HEK293 (cell line): ENCODE data around the gene VSTM2B.

Source experiments
- CTCF ChIA-PET: fragments of 350-600 bp; formaldehyde crosslinking; extraction: SDS; loops from one replicate; lab custom pipeline; 2021; ENCODE audit warnings: antibody characterized with exemption; lab: Yijun Ruan, JAX
- POLR2A ChIA-PET: fragments of 300-600 bp; formaldehyde crosslinking; extraction: SDS; loops from one replicate; lab custom pipeline; 2020; ENCODE audit warnings: antibody characterized with exemption, inconsistent platforms; lab: Yijun Ruan, JAX
- H3K27ac ChIP-seq: fragments of 200-500 bp; sonication (Bioruptor generic); 2 replicates; pipeline ENCODE4 v1.5.1; 2014; ENCODE audit warnings: low read depth, low read length, control low read depth, inconsistent platforms; ENCODE audit errors: extremely low read depth
- H3K36me3 ChIP-seq, 2 experiments: fragments of 200-500 bp in 1 of 2; sonication (Bioruptor generic) in 1 of 2; 1 replicate in 1 of 2; 2 replicates in 1 of 2; pipeline ENCODE4 v1.5.1; 2014 to 2017; ENCODE audit warnings: inconsistent platforms in 2 of 2, low read length in 2 of 2; ENCODE audit not compliant: control insufficient read depth in 2 of 2, insufficient read depth in 1 of 2
- H3K4me1 ChIP-seq: fragments of 200-500 bp; sonication (Bioruptor generic); 2 replicates; pipeline ENCODE4 v1.5.1; 2014; ENCODE audit warnings: mild to moderate bottlenecking, low read length, inconsistent platforms; ENCODE audit not compliant: control insufficient read depth, insufficient read depth
- H3K4me3 ChIP-seq: 2 replicates; pipeline ENCODE4 v1.5.1; 2011; ENCODE audit warnings: low read depth, mild to moderate bottlenecking, control low read depth, low read length, moderate library complexity
- H3K9me3 ChIP-seq: fragments of 200-500 bp; sonication (Bioruptor generic); 2 replicates; pipeline ENCODE4 v1.5.1; 2014; ENCODE audit warnings: low read depth, low read length, inconsistent platforms; ENCODE audit not compliant: control insufficient read depth, insufficient read depth
- EGR2 ChIP-seq: fragments of 450-650 bp; formaldehyde crosslinking; IDR thresholded peaks from 2 replicates; pipeline ENCODE4 v1.5.1; 2016; ENCODE audit warnings: low read depth, missing biosample characterization, missing genetic modification characterization
- GLI2 ChIP-seq: fragments of 450-650 bp; formaldehyde crosslinking; IDR thresholded peaks from 2 replicates; pipeline ENCODE4; 2017; ENCODE audit warnings: missing biosample characterization, missing genetic modification characterization, low read depth, borderline replicate concordance
- GLIS1 ChIP-seq: fragments of 450-650 bp; formaldehyde crosslinking; IDR thresholded peaks from 2 replicates; pipeline ENCODE4 v1.5.1; 2016; ENCODE audit warnings: missing biosample characterization, missing genetic modification characterization
- GLIS2 ChIP-seq: fragments of 450-650 bp; formaldehyde crosslinking; IDR thresholded peaks from 2 replicates; pipeline ENCODE4 v1.5.1; 2016; ENCODE audit warnings: missing biosample characterization, missing genetic modification characterization
- HOXA7 ChIP-seq: sonication (generic); formaldehyde crosslinking; IDR thresholded peaks from 2 replicates; pipeline ENCODE4 v1.8.1; 2022; ENCODE audit warnings: missing genetic modification reagents, borderline replicate concordance
- HOXD13 ChIP-seq: sonication (generic); formaldehyde crosslinking; IDR thresholded peaks from 2 replicates; pipeline ENCODE4 v1.8.0; 2022; ENCODE audit warnings: missing genetic modification reagents, borderline replicate concordance
- RBAK ChIP-seq: fragments of 450-650 bp; formaldehyde crosslinking; IDR thresholded peaks from 2 replicates; pipeline ENCODE4 v1.5.1; 2016; ENCODE audit warnings: missing biosample characterization, missing genetic modification characterization
- ZNF132 ChIP-seq: fragments of 450-650 bp; formaldehyde crosslinking; IDR thresholded peaks from 2 replicates; pipeline ENCODE4 v1.5.1; 2017; ENCODE audit warnings: missing biosample characterization, missing genetic modification characterization, borderline replicate concordance
- ZNF133 ChIP-seq: fragments of 450-650 bp; formaldehyde crosslinking; IDR thresholded peaks from 2 replicates; pipeline ENCODE4 v1.5.1; 2016; ENCODE audit warnings: missing biosample characterization, missing genetic modification characterization
- ZNF175 ChIP-seq: fragments of 450-650 bp; formaldehyde crosslinking; IDR thresholded peaks from 2 replicates; pipeline ENCODE4 v1.5.1; 2016; ENCODE audit warnings: missing biosample characterization, missing genetic modification characterization
- ZNF184 ChIP-seq: fragments of 450-650 bp; IDR thresholded peaks from 2 replicates; pipeline ENCODE4 v1.5.1; 2018; ENCODE audit warnings: missing biosample characterization, mild to moderate bottlenecking, missing genetic modification characterization
- ZNF239 ChIP-seq: fragments of 450-650 bp; formaldehyde crosslinking; IDR thresholded peaks from 2 replicates; pipeline ENCODE4 v1.5.1; 2016; ENCODE audit warnings: missing biosample characterization, missing genetic modification characterization
- ZNF266 ChIP-seq: fragments of 450-650 bp; formaldehyde crosslinking; IDR thresholded peaks from 2 replicates; pipeline ENCODE4 v1.5.1; 2016; ENCODE audit warnings: missing biosample characterization, missing genetic modification characterization, low read depth
- ZNF354C ChIP-seq: fragments of 450-650 bp; formaldehyde crosslinking; IDR thresholded peaks from 2 replicates; pipeline ENCODE4 v1.5.1; 2016; ENCODE audit warnings: missing biosample characterization, missing genetic modification characterization, low read depth, borderline replicate concordance
- ZNF366 ChIP-seq: fragments of 450-650 bp; formaldehyde crosslinking; conservative IDR thresholded peaks from 2 replicates; pipeline ENCODE4 v1.5.1; 2016; ENCODE audit warnings: missing biosample characterization, missing genetic modification characterization
- ZNF416 ChIP-seq: fragments of 450-650 bp; formaldehyde crosslinking; IDR thresholded peaks from 2 replicates; pipeline ENCODE4 v1.5.1; 2016; ENCODE audit warnings: missing biosample characterization, missing genetic modification characterization
- ZNF561 ChIP-seq: fragments of 450-650 bp; IDR thresholded peaks from 2 replicates; pipeline ENCODE4 v1.5.1; 2018; ENCODE audit warnings: missing biosample characterization, missing genetic modification characterization, borderline replicate concordance
- ZNF585B ChIP-seq: fragments of 450-650 bp; formaldehyde crosslinking; IDR thresholded peaks from 2 replicates; pipeline ENCODE4 v1.5.1; 2016; ENCODE audit warnings: missing biosample characterization, missing genetic modification characterization
- ZNF600 ChIP-seq: fragments of 450-650 bp; formaldehyde crosslinking; IDR thresholded peaks from 2 replicates; pipeline ENCODE4 v1.5.1; 2016; ENCODE audit warnings: missing biosample characterization, missing genetic modification characterization
- ZNF623 ChIP-seq: fragments of 450-650 bp; formaldehyde crosslinking; IDR thresholded peaks from 2 replicates; pipeline ENCODE4 v1.5.1; 2016; ENCODE audit warnings: missing biosample characterization, missing genetic modification characterization
- ZNF626 ChIP-seq: fragments of 450-650 bp; sonication (Bioruptor Pico); formaldehyde crosslinking; IDR thresholded peaks from 2 replicates; pipeline ENCODE4 v1.5.1; 2018; ENCODE audit warnings: missing biosample characterization, missing genetic modification characterization, inconsistent platforms
- ZNF791 ChIP-seq: fragments of 450-650 bp; formaldehyde crosslinking; IDR thresholded peaks from 2 replicates; pipeline ENCODE4 v1.5.1; 2016; ENCODE audit warnings: missing biosample characterization, missing genetic modification characterization
- TF ChIP-seq, protein P1 (sequence below): fragments of 450-650 bp; formaldehyde crosslinking; IDR thresholded peaks from 2 replicates; pipeline ENCODE4 v1.5.1; 2017; ENCODE audit warnings: missing biosample characterization, mild to moderate bottlenecking, missing genetic modification characterization, moderate library complexity
- TF ChIP-seq, protein P2 (sequence below): fragments of 450-650 bp; formaldehyde crosslinking; IDR thresholded peaks from 2 replicates; pipeline ENCODE4 v1.5.1; 2016; ENCODE audit warnings: missing biosample characterization, missing genetic modification characterization, borderline replicate concordance
- TF ChIP-seq, protein P3 (sequence below): fragments of 450-650 bp; formaldehyde crosslinking; IDR thresholded peaks from 2 replicates; pipeline ENCODE4 v1.5.1; 2016; ENCODE audit warnings: missing biosample characterization, missing genetic modification characterization
- TF ChIP-seq, protein P4 (sequence below): fragments of 450-650 bp; formaldehyde crosslinking; IDR thresholded peaks from 2 replicates; pipeline ENCODE4 v1.5.1; 2017; ENCODE audit warnings: missing biosample characterization, missing genetic modification characterization
- TF ChIP-seq, protein P5 (sequence below): fragments of 450-650 bp; formaldehyde crosslinking; IDR thresholded peaks from 2 replicates; pipeline ENCODE4 v1.5.1; 2016; ENCODE audit warnings: missing biosample characterization, missing genetic modification characterization
- TF ChIP-seq, protein P6 (sequence below): fragments of 450-650 bp; formaldehyde crosslinking; IDR thresholded peaks from 2 replicates; pipeline ENCODE4 v1.5.1; 2016; ENCODE audit warnings: missing biosample characterization, missing genetic modification characterization, low read depth

The VSTM2B gene

DNA sequence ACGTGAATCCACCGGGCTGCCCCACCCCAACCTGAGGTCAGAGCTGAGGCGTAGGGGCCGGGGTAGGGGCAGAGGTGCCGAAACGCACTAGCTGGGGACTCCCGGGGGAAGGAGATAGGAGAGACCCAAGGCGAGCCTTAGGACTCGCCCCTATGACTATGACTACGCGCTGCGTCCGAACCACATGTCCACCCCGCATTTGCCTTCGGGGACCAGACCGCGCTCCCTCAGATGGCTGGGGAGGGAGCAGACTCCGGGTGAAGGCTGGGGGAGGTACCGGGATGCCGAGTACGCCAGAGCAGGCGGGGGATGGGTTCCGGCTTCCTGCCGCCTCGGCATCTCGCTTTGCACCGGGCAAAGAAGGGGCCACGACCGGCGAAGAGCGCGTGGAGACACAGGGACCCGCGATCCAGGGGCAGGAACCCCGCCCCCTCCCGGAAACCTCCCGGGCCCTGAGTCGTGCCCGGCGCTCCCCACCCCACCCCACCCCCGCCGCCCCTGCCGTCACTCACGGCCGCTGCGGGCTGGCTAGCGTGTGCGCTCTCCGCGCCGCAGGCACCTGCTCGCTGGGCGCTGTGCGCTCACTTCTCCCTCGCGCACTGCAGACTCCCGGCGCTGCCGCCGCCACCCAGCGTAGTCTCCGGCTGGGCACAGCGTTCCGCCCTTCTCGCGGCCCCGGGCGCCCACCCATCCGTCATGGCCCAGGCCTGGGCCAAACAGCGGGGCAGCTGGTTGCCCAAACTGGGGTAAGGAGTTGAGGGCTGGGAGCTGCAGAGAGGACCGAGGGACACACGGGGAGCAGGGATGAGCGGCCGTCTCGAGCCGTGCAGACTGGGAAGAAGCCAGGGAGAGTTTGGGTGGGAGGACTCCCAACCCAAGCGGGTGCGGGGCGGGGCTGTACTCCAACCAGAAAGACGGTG is 622 bp upstream of the VSTM2B start:
- H3K4me1 ChIP-seq = peaks cover 37% of the 10 kb centered on the region
- ChIA-PET CTCF (interaction anchor here (0.7 to 3.5 kb wide), 8 partner anchors 21 to 181 kb away, joined by 3 to 17 read pairs (median 3); no protein-coding TSS in a partner anchor), POLR2A (interaction anchor here (0.6 kb wide), 1 partner anchor 74 kb away, joined by 3 read pairs; no protein-coding TSS in a partner anchor)
- no peaks in the 10 kb centered on the region for H3K36me3 ChIP-seq
- H3K4me3 ChIP-seq = peak overlapping the region; percentile 25
- H3K9me3 ChIP-seq = no peaks in the 10 kb centered on the region
- peak overlapping the region; percentile 24; the same call in 1 of the 2 replicates for H3K27ac ChIP-seq
- TF ChIP-seq ZNF600 (tag by site-specific recombination) (peak; percentile 76), ZNF623 (no peak), ZNF561 (tag by site-specific recombination) (peak; percentile 51; the same call in 1 of the 2 replicates), GLIS2 (peak; percentile 90), GLIS1 (tag by site-specific recombination) (peak; percentile 75), ZNF585B (tag by site-specific recombination) (no peak), HOXA7 (CRISPR knock-in tag) (no peak), HOXD13 (CRISPR knock-in tag) (no peak), EGR2 (tag by site-specific recombination) (peak; percentile 38), ZNF791 (tag by site-specific recombination) (no peak), ZNF239 (tag by site-specific recombination) (no peak), ZNF133 (tag by site-specific recombination) (no peak; the same call in 1 of the 2 replicates), GLI2 (tag by site-specific recombination) (no peak), ZNF266 (tag by site-specific recombination) (no peak), ZNF184 (no peak), ZNF132 (no peak), ZNF366 (tag by site-specific recombination) (no peak), RBAK (tag by site-specific recombination) (0 out of 2 replicates have a peak, but pooled peaks have one; percentile 15), ZNF626 (tag by site-specific recombination) (no peak), ZNF175 (tag by site-specific recombination) (no peak), ZNF354C (tag by site-specific recombination) (no peak), ZNF416 (no peak)
- TF ChIP-seq, protein P1, sequence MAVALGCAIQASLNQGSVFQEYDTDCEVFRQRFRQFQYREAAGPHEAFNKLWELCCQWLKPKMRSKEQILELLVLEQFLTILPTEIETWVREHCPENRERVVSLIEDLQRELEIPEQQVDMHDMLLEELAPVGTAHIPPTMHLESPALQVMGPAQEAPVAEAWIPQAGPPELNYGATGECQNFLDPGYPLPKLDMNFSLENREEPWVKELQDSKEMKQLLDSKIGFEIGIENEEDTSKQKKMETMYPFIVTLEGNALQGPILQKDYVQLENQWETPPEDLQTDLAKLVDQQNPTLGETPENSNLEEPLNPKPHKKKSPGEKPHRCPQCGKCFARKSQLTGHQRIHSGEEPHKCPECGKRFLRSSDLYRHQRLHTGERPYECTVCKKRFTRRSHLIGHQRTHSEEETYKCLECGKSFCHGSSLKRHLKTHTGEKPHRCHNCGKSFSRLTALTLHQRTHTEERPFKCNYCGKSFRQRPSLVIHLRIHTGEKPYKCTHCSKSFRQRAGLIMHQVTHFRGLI (tag by site-specific recombination) = peak; percentile 98
- TF ChIP-seq, protein P2, sequence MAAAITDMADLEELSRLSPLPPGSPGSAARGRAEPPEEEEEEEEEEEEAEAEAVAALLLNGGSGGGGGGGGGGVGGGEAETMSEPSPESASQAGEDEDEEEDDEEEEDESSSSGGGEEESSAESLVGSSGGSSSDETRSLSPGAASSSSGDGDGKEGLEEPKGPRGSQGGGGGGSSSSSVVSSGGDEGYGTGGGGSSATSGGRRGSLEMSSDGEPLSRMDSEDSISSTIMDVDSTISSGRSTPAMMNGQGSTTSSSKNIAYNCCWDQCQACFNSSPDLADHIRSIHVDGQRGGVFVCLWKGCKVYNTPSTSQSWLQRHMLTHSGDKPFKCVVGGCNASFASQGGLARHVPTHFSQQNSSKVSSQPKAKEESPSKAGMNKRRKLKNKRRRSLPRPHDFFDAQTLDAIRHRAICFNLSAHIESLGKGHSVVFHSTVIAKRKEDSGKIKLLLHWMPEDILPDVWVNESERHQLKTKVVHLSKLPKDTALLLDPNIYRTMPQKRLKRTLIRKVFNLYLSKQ (tag by site-specific recombination) = no peak
- TF ChIP-seq, protein P3, sequence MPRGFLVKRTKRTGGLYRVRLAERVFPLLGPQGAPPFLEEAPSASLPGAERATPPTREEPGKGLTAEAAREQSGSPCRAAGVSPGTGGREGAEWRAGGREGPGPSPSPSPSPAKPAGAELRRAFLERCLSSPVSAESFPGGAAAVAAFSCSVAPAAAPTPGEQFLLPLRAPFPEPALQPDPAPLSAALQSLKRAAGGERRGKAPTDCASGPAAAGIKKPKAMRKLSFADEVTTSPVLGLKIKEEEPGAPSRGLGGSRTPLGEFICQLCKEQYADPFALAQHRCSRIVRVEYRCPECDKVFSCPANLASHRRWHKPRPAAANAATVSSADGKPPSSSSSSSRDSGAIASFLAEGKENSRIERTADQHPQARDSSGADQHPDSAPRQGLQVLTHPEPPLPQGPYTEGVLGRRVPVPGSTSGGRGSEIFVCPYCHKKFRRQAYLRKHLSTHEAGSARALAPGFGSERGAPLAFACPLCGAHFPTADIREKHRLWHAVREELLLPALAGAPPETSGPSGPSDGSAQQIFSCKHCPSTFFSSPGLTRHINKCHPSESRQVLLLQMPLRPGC (tag by site-specific recombination) = no peak
- TF ChIP-seq, protein P4, sequence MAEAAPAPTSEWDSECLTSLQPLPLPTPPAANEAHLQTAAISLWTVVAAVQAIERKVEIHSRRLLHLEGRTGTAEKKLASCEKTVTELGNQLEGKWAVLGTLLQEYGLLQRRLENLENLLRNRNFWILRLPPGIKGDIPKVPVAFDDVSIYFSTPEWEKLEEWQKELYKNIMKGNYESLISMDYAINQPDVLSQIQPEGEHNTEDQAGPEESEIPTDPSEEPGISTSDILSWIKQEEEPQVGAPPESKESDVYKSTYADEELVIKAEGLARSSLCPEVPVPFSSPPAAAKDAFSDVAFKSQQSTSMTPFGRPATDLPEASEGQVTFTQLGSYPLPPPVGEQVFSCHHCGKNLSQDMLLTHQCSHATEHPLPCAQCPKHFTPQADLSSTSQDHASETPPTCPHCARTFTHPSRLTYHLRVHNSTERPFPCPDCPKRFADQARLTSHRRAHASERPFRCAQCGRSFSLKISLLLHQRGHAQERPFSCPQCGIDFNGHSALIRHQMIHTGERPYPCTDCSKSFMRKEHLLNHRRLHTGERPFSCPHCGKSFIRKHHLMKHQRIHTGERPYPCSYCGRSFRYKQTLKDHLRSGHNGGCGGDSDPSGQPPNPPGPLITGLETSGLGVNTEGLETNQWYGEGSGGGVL (tag by site-specific recombination) = peak; percentile 96
- TF ChIP-seq, protein P5, sequence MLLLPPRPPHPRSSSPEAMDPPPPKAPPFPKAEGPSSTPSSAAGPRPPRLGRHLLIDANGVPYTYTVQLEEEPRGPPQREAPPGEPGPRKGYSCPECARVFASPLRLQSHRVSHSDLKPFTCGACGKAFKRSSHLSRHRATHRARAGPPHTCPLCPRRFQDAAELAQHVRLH (tag by site-specific recombination) = no peak
- TF ChIP-seq, protein P6, sequence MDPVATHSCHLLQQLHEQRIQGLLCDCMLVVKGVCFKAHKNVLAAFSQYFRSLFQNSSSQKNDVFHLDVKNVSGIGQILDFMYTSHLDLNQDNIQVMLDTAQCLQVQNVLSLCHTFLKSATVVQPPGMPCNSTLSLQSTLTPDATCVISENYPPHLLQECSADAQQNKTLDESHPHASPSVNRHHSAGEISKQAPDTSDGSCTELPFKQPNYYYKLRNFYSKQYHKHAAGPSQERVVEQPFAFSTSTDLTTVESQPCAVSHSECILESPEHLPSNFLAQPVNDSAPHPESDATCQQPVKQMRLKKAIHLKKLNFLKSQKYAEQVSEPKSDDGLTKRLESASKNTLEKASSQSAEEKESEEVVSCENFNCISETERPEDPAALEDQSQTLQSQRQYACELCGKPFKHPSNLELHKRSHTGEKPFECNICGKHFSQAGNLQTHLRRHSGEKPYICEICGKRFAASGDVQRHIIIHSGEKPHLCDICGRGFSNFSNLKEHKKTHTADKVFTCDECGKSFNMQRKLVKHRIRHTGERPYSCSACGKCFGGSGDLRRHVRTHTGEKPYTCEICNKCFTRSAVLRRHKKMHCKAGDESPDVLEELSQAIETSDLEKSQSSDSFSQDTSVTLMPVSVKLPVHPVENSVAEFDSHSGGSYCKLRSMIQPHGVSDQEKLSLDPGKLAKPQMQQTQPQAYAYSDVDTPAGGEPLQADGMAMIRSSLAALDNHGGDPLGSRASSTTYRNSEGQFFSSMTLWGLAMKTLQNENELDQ = no peak
